ENCODE measurements around the gene NAGPA.

Gene NAGPA

DNA sequence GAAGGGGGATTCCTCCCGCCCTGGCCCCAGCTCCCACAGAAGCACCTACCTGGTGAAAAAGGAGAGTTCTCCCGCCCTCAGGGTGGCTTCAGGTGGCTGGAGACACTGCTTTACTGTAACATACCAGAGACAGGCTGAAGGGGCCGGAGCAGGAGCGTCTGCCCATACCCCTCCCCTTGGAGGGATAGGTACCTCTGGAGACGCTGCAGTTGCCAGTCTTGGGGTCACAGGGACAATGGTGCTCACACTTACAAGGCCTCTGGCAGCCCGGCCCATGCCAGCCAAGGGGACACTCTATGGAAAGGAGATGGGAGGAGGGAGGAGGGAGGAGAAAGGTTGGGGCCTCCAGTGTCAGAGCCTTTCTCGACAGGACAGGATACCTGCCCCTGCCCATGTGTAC, 6.6 kb downstream of the NAGPA start:
- DNase-seq = no peak

GRCh38 chr16:5026664-5027063, 7.1 kb downstream of the NAGPA start:
- DNase-seq = no peak

DNA sequence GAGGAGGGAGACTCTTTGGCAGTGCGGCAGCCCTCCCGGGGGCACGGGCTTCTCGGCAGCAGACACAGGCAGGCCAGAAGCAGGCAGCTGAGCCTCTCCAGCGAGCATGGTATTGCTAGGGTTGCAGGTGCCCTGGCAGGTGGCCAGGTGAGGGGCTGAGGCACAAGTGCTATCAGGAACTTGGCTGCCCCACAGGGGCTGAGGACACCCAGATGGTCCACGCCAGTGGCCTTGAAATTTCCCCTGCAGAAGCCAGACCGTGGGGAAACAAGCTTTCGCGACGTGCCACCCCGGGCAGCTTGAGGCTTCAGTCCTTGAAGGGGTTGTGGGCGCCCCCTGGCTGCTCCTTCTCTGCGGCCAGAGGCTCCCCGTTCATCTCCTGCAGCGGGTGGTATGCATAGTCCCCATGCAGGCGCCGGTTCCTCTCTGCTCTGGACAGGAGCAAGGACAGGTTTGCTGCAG, 8.5 kb downstream of the NAGPA start:
- no peak for DNase-seq

DNA sequence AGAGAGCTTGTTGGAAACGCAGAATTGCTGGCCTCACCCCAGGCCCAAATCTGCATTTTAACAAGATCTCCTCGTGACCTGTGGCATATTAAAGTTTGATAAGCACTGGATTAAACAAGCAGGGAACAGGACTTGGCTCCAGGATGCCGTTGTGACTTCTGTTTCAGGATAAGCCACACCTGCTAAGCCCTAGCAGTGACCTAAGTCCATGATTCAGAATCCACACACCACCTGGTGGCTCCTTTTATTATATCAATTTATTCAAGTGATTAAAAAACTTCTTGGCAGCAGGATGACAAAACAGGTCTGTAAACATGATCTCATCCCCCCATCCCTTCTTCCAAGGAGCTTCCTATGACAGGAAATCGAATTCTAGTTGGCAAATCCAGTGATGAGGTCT, 9.1 kb downstream of the NAGPA start:
- DNase-seq = no peak

DNA sequence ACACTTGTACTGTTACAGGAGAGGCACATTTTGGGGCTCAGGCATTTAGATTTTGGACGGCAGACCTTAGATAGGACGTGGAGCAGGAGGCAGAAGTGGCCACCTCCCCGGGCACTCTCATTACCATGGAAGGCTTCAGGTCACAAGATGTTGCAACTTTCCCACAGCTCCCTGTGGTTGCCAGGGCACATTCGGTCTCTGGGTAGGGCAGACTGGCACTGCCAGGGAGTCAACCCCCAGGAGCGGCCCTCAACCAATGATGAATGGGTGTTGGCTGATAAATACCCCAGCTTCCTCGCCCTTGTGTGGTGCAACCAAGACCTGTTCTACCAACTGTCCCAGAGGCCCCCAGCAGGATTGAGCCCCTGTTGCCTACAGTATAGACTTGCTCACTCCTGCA, 11.2 kb downstream of the NAGPA start:
- DNase-seq = no peak

GRCh38 chr16:5020551-5020950, 13.2 kb downstream of the NAGPA start:
- DNase-seq = no peak

- DNase-seq = no peak
These were observed 14.0 kb downstream of the NAGPA start for GRCh38 chr16:5019775-5020174.

DNA sequence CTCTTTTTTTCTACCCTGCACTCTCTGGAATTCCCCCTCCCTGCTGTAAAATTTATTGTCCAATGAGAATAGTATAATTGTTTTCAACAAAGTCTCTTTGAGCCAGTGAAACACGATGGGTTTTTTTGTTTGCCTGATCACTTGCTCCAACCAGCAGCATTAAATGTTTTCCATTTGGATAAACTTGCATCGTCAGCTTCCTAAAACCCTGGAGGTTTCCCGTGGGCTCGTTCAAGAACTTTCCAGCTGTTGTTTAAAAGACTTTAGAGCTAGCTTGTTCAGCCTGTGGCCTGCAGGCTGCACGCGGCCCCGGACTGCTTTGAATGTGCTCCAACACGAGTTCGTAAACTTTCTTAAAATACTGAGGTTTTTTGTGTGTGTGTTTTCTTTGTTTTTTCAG, 14.9 kb downstream of the NAGPA start:
- no peak for DNase-seq

- DNase-seq = no peak
These were observed 16.1 kb downstream of the NAGPA start for GRCh38 chr16:5017678-5017969.

GRCh38 chr16:5016967-5017677, 16.6 kb downstream of the NAGPA start:
- DNase-seq = no peak

DNA sequence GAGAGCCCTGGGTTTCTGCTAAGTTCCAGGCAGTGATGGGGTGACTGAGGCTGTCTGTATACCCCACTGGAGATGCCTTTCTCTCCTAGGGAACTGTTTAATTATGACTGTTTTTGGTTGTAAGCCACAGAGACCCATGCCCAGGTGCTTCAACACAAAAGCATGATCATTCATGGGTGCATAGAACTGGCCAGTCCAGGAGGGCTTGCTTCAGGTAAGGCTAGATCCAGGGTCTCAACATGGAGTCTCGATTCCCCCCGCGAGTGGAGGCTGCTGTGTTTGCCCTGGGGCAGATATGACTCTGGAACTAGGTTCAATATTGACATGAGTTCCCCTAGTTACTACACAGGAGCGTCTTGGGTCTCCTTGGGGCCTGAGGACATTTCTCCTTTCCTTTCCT, 17.8 kb downstream of the NAGPA start:
- DNase-seq = no peak

- no peak for DNase-seq
These were observed 18.4 kb downstream of the NAGPA start for GRCh38 chr16:5015351-5015750.

GRCh38 chr16:5012887-5013286, 20.8 kb downstream of the NAGPA start:
- DNase-seq = no peak

- no peak for DNase-seq
These were observed 22.1 kb downstream of the NAGPA start for GRCh38 chr16:5011637-5012036.

DNA sequence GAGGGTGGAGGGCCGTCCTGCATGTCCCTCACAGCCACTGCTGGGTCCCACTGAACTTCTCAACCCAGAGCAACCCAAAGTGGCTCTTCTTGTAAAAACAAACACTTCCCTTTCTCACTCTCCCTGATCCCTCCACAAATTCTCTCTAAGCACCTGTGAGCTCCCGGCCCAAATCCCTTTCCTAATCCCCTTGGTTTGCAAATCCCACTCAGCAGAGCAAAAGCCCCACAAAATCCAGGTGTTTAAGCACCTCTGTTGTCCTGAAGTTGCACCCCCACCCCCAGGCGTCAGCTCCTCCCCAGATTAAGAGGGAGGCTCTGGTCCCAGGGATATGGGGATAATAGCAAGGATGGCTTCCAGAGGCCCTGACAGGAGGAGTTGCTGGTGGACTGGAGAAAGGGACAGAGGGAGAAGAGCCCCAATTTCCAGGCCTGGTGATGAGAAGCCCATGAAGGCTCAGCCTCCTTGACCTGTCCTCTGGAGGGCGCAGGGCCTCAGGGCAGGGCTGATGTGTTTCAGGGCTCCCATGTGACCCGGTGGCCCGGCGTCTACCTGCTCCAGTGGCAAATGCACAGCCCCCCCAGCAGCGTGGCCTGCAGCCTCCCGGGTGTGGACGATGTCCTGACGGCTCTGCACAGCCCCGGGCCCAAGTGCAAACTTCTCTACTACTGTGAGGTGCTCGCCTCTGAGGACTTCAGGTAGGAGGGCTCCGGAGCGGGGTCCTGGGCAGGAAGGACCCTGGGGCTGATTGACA, 23.0 kb downstream of the NAGPA start:
- no peak for DNase-seq

GRCh38 chr16:5008311-5008731, 25.4 kb downstream of the NAGPA start:
- no peak for DNase-seq

DNA sequence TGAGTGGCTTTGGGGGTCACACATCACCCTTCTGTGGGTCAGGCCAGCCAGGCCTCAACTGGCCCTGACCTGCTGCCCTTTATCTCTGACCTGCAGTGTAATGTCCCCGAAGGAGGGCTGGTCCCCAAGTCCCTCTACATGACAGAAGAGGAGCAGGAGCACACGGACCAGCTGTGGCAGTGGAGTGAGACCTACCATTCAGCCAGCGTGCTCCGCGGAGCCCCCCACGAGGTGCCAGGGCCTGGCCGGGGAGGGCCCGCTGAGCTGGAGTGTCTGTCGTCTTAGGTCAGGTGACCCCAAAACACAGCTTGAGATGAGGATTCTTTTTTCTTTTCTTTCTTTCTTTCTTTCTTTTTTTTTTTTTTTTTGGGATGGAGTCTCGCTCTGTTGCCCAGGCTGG, 26.5 kb downstream of the NAGPA start:
- no peak for DNase-seq

- no peak for DNase-seq
These were observed 27.2 kb downstream of the NAGPA start for GRCh38 chr16:5006348-5007193.

DNA sequence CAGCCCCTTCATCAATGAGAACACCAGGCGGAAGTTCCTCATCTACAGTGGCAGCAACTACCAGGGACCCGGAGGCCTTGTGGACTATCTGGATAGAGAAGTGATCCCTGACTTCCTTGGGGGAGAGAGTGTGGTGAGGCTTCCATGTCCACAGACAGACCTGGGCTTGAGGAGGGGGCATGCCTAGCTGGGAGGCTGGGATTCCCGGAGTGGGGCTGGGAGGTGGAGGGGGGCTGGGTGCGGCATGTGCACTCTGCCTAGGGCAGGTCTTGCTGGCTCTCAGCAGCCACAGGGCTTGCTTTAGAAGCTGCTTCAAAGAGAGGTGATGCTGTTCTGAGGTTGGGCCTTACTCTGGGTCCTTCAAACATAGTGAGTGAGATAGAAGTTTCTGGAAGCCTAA, 27.8 kb downstream of the NAGPA start:
- DNase-seq = no peak

DNA sequence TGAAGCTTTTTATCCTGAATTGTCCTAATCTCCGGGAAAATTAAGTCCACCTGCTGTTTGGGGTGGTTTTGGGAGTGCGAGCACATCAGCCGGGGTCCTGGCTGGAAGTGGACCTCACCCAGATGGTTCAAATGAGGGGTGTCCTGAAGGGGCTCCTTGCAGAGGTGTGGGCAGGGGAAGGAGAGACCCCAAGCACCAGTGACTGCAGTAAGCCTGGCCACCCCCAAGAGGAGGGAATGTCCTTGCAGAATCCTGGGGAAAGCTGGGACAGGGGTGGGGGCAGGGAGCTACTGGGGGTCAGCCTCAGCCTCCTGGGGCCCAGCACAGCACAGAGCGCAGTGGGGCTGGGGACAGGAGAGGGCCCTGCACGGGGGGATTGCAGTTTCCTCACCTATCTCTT, 29.4 kb downstream of the NAGPA start:
- no peak for DNase-seq

DNA sequence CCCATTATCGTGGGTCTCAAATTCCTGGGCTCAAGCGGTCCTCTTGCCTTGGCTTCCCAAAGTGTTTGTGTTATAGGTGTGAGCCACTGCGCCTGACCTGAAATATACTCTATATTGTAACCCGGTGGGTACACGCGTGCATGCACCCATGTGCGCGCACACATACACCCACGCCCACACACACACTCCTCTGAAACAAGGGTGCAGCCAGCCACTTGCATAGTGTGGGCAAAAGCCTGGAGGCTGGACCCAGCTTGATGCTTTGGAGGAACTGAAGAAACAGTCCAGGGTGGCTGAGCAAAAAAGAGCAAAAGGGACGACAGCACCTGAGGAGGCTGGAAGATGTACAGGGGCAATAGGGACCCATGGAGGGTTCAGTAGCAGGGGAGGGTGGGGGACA, 29.9 kb downstream of the NAGPA start:
- DNase-seq = no peak

DNA sequence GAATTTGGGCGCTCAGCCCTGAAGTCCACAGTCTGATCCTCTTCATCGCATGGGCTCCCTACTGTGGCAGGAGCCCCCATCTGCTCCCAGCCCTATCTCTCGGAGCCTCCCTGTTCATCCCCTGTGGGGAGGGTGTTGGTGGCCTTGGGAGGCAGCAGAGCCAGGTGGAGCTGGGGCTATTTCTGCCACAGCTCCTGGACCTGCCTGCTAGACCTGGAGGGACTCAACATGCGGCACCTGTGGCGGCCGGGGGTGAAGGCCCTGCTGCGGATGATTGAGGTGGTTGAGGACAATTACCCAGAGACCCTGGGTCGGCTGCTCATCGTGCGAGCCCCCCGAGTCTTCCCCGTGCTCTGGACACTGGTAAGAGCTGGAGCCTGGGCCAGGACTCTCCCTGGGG, 30.5 kb downstream of the NAGPA start:
- DNase-seq = no peak

DNA sequence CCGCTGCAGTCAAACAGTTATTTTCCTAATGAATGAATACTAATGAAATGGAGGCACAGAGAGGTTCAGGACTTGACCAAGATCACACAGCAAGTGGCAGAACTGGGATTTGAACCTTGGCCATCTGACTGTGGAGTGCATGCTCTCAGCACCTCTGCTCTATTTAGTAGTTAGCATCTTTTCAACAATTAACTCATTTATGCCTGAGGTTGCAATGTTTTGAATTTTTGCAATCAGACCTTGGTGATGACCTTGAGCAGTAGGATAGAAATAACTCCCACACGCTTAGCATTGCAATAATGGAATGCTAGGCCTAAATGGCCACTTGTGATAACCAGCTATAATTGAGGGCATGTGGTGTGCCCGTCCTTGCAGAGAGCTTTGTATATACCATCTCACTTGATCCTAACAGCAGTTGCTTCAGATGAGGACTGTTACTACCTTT, 31.0 kb downstream of the NAGPA start:
- DNase-seq = no peak

DNA sequence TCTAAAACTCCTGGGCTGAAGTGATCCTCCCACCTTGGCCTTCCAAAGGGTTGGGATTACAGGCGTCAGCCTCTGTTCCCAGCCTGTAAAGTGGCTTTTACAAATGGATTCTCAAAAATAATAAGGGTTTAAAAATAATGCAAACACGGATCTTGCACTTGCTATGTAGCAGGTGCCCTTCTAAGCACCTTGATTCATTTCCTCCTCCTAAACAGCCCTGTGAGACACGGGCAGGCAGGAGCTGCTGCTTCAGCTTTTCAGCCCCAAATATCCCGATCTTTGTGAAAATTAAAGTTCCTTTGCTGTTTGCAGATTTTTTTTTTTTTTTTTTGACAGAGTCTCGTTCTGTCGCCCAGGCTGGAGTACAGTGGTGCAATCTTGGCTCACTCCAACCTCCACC, 31.7 kb downstream of the NAGPA start:
- no peak for DNase-seq

Measured in cerebellar nuclear complex (tissue), 1 donor.